Neural crest cell (in vitro differentiated cells): ENCODE measurements around the gene PCYT2. TPM values are rescaled to one million over a fixed set of nuclear protein-coding genes. Genes with fewer than 3 reads are reported as not detected.

Source experiments
- DNase-seq: peaks from one replicate; pipeline ENCODE4 v3.0.0; 2021; ENCODE audit warnings: low read depth, mixed read lengths, low spot score
- H3K27ac Mint-ChIP-seq: one replicate; pipeline ENCODE4 v1.8.0; 2021; ENCODE audit warnings: mild to moderate bottlenecking, mixed read lengths; ENCODE audit not compliant: unreplicated experiment
- H3K27me3 Mint-ChIP-seq: 2 replicates; pipeline ENCODE4 v1.8.0; 2021; ENCODE audit warnings: low read depth, mild to moderate bottlenecking, mixed read lengths
- H3K36me3 Mint-ChIP-seq: 2 replicates; pipeline ENCODE4 v1.8.0; 2021; ENCODE audit warnings: low read depth, mild to moderate bottlenecking, mixed read lengths
- H3K4me1 Mint-ChIP-seq: 2 replicates; pipeline ENCODE4 v1.8.0; 2021; ENCODE audit warnings: mixed read lengths
- H3K4me3 Mint-ChIP-seq: one replicate; pipeline ENCODE4 v1.8.0; 2021; ENCODE audit warnings: mild to moderate bottlenecking, mixed read lengths
- H3K9me3 Mint-ChIP-seq: 2 replicates; pipeline ENCODE4 v1.8.0; 2021; ENCODE audit warnings: mixed read lengths
- total RNA-seq: library from RNA; stranded (reverse); gene quantifications from 2 replicates; pipeline ENCODE4 v1.2.1, GENCODE V29; 2021
- TF ChIP-seq, protein P1 (sequence below): fragments of 200-600 bp; sonication (generic); conservative IDR thresholded peaks from 2 replicates; pipeline ENCODE4 v1.5.0; 2021; ENCODE audit warnings: antibody characterized with exemption, mild to moderate bottlenecking

The PCYT2 gene
- total RNA-seq, 1 donor from 2014 or later = 92.4 TPM

DNA sequence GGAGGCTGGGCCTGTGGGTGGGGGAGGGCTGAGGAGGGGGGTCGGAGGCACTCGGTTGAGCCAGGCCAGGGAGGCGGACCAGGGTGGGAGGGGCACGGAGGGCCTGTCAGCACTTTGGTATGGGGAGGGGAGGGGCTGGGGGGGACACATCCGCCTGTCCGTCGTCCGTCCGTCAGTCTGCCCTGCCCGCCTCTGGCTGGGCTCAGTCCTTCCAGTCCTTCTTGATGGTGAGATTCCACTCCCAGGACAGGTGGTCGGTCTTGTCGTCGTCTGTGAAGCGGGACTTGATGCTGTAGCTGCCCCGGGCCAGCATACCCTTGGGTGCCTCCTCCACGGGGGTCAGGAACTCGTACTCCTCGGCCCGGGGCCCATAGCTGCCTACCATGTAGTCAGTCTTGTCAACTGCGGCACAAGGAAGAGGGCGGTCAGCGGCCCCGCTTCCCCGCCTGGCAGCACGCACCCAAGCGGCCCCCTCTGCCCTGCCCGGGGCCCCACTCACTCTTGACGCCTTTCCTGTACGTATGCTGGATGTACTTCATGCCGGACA lies 42.5 kb downstream of the PCYT2 start:
- no peak for DNase-seq
- peaks cover 17% of the 10 kb centered on the region for H3K27me3 Mint-ChIP-seq
- H3K27ac Mint-ChIP-seq = no peak overlapping the region
- peak overlapping the region; percentile 94 for H3K4me3 Mint-ChIP-seq
- no peaks in the 10 kb centered on the region for H3K9me3 Mint-ChIP-seq
- TF ChIP-seq, protein P1, sequence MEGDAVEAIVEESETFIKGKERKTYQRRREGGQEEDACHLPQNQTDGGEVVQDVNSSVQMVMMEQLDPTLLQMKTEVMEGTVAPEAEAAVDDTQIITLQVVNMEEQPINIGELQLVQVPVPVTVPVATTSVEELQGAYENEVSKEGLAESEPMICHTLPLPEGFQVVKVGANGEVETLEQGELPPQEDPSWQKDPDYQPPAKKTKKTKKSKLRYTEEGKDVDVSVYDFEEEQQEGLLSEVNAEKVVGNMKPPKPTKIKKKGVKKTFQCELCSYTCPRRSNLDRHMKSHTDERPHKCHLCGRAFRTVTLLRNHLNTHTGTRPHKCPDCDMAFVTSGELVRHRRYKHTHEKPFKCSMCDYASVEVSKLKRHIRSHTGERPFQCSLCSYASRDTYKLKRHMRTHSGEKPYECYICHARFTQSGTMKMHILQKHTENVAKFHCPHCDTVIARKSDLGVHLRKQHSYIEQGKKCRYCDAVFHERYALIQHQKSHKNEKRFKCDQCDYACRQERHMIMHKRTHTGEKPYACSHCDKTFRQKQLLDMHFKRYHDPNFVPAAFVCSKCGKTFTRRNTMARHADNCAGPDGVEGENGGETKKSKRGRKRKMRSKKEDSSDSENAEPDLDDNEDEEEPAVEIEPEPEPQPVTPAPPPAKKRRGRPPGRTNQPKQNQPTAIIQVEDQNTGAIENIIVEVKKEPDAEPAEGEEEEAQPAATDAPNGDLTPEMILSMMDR = no peak
- peaks cover 27% of the 10 kb centered on the region for H3K4me1 Mint-ChIP-seq
- H3K36me3 Mint-ChIP-seq = peaks cover 3% of the 10 kb centered on the region

GRCh38 chr17:81867991-81868673 lies 43.1 kb downstream of the PCYT2 start:
- no peak overlapping the region for H3K27ac Mint-ChIP-seq

DNA sequence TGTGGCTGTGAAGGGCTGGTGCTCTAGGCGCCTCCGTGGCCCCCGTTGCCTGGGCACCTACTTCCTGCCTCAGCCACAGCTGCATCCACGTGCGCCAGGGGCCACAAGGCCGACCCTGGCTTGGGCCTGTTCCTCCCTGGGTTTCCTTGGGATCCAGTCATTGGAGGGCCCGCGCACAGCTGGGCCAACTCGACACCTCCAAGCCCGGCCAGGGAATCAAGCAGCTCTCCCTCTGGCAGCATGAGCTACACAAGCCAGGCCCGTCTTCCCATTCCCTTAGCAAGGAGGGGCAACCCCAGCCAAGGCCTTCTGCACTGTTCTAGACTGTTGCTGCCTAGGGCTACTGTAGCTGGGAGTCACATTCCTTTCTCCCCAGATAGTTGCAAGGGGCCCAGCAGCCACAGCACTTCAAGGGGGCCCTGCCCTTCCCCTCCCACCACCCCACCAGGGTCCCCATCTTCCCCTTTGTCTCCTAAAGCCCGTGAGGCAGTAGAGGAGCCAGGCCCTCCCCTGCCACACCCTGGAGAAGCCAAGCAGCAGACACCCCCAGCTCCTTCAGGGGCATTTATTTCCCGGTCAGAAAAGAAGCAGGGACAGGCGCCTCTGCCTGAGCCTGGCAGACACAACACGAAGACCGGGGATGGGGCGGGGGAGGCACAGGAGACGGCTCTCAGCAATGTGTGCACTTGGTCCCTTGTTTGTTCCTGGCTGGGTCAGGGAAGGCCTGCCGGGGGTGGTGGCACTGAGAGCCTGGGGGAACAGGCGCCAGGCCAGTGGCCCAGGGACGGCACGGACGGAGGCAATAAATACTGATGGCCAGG lies 43.8 kb downstream of the PCYT2 start:
- Mint-ChIP-seq H3K27me3 (peaks cover 19% of the 10 kb centered on the region), H3K4me1 (peaks cover 32% of the 10 kb centered on the region), H3K9me3 (no peaks in the 10 kb centered on the region), H3K4me3 (peak overlapping the region; percentile 85), H3K27ac (peak overlapping the region; percentile 19), H3K36me3 (peaks cover 6% of the 10 kb centered on the region)
- TF ChIP-seq, protein P1 = no peak
- no peak for DNase-seq

More at GRCh38 chr17:81867991-81868673, 43.1 kb downstream of the PCYT2 start:
- H3K9me3 Mint-ChIP-seq = no peaks in the 10 kb centered on the region
- peak overlapping the region; percentile 85 for H3K4me3 Mint-ChIP-seq
- TF ChIP-seq, protein P1 = no peak
- peaks cover 17% of the 10 kb centered on the region for H3K27me3 Mint-ChIP-seq
- H3K36me3 Mint-ChIP-seq = peaks cover 3% of the 10 kb centered on the region
- DNase-seq = no peak
- H3K4me1 Mint-ChIP-seq = peaks cover 31% of the 10 kb centered on the region

DNA sequence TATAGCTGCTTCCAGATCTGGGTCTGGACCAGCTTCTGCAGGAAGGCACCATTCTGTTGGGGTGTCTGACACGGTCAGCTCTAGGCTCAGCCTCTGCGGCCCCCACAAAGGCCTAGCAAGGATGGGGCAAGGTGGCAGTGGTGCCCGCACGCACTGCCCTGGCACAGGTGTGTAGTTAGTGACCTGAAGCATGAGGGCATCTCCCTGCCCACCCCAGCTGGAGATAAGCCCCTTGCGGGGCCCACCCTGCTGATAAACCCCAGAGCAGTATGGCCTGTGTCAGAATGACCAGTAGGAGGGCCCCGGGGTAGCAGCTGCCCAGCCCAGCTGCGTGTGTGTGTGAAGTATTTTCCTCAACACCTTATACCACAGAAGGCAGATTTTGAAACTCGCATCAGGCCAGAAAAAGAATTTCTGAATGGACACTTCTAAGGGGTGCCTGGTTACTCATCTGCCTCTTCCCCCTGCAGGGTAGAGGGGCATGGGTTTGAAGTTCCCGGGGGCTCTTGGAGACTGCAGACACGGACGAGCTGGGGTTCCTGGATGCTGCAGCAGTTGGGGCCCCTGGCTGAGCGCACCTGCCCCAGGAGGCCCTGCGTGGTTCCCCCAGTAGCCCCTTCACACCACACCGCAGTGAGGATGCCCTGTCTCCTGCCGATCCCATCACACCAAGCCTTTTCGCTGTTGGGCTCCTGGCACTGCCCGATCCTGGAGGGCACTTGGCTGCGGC lies 44.6 kb downstream of the PCYT2 start:
- H3K36me3 Mint-ChIP-seq = peaks cover 6% of the 10 kb centered on the region
- H3K27me3 Mint-ChIP-seq = peaks cover 17% of the 10 kb centered on the region
- DNase-seq = no peak
- H3K4me3 Mint-ChIP-seq = peak overlapping the region; percentile 85
- TF ChIP-seq, protein P1 = no peak
- H3K27ac Mint-ChIP-seq = no peak overlapping the region
- no peaks in the 10 kb centered on the region for H3K9me3 Mint-ChIP-seq
- H3K4me1 Mint-ChIP-seq = peaks cover 31% of the 10 kb centered on the region

DNA sequence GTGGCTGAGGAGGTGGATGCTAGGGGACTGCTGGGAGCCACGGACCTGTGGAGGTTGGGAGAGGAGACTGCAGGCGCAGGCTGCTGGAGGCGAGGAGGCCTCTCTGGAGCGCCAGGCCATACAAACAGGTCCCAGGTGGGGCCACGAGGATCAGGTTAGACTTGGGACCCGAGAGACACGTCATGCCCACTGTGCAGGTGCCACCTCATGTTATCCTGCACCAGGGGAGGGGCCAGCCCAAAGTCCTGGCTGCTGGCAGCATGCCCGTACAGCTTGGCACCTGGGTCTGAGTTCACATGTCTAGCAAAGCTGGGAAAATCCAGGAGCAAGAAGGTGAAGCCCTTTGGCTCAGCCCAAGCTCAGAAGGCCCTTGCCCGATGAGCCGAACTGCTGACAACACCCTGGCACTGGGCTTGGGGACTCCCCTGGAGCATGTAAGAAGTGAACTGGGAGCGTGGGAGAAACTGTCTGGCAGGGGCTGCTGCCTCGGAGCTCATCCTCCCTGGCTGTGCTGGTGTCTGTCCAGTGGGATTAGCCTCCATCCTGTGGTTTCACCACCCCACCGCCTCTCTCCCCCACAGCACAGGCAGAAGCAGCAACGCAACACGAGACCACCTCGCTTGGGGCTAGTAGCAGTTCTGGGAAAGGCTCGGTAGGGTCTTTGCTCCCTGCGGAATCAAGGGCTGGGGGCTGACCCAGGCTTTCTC lies 45.3 kb downstream of the PCYT2 start:
- TF ChIP-seq, protein P1 = no peak
- no peak for DNase-seq
- no peak overlapping the region for H3K27ac Mint-ChIP-seq
- peak overlapping the region; percentile 85 for H3K4me3 Mint-ChIP-seq
- H3K4me1 Mint-ChIP-seq = peaks cover 34% of the 10 kb centered on the region
- H3K36me3 Mint-ChIP-seq = peaks cover 6% of the 10 kb centered on the region
- H3K9me3 Mint-ChIP-seq = no peaks in the 10 kb centered on the region
- peaks cover 20% of the 10 kb centered on the region for H3K27me3 Mint-ChIP-seq
